Vagina (tissue), 2 donors: Measurements from ENCODE around the gene PWWP2A. TPM values are rescaled to one million over a fixed set of nuclear protein-coding genes. Genes with fewer than 3 reads are reported as not detected.

Experiments used
- DNase-seq, 2 donors: peaks; one replicate each; pipeline ENCODE4 v3.0.0-alpha.2; 2017; ENCODE audit errors: extremely low spot score in 2 of 2
- H3K27ac ChIP-seq: fragments of 200-600 bp; sonication (generic); one replicate; pipeline ENCODE4 v1.5.1; 2019
- H3K27me3 ChIP-seq: fragments of 200-600 bp; sonication (generic); one replicate; pipeline ENCODE4 v1.5.1; 2019
- H3K36me3 ChIP-seq, 2 donors: fragments of 200-600 bp; sonication (generic); one replicate each; pipeline ENCODE4 v1.5.1; 2017 to 2019
- H3K4me1 ChIP-seq: fragments of 200-600 bp; sonication (generic); one replicate; pipeline ENCODE4 v1.5.1; 2019
- H3K4me3 ChIP-seq, 2 donors: fragments of 200-600 bp; sonication (generic); 1 replicate in 1 of 2; 2 replicates in 1 of 2; pipeline ENCODE4 v1.5.1; 2016 to 2019
- H3K9me3 ChIP-seq: fragments of 200-600 bp; sonication (generic); one replicate; pipeline ENCODE4 v1.5.1; 2019
- CTCF ChIP-seq, 3 experiments: fragments of 450-650 bp in 2 of 3; fragments of 200-600 bp in 1 of 3; sonication (generic) in 1 of 3; IDR thresholded peaks; one replicate each; pipeline ENCODE4 v1.5.1; 2017 to 2019; ENCODE audit warnings: antibody characterized with exemption in 3 of 3, mild to moderate bottlenecking in 2 of 3, moderate library complexity in 2 of 3
- POLR2A ChIP-seq, 2 donors: fragments of 450-650 bp; IDR thresholded peaks; one replicate each; pipeline ENCODE4 v1.6.1; 2017; ENCODE audit warnings: antibody characterized with exemption in 2 of 2, mild to moderate bottlenecking in 2 of 2, moderate library complexity in 2 of 2
- POLR2AphosphoS5 ChIP-seq, 2 donors: sonication (generic); formaldehyde crosslinking; IDR thresholded peaks; one replicate each; pipeline ENCODE4 v1.9.0; 2017; ENCODE audit warnings: antibody characterized with exemption in 2 of 2, mild to moderate bottlenecking in 2 of 2, low read depth in 1 of 2; ENCODE audit not compliant: insufficient read depth in 1 of 2
- intact Hi-C: fragments of 100-400 bp; cut with DNase I; formaldehyde crosslinking; loops from one replicate; pipeline ENCODE4 v1.15.1; 2023
- total RNA-seq: library from RNA; depleted of rRNA; stranded (reverse); fragments of >200 nt; gene quantifications from one replicate; pipeline ENCODE4 v1.2.3, GENCODE V29; 2016

PWWP2A gene
- total RNA-seq, 1 donor from 2014 or later = 19.9 TPM

- no peaks in the 10 kb centered on the region for H3K4me1 ChIP-seq
- no peak for TF ChIP-seq CTCF (IDR thresholded peaks at IDR 0.05)
- no peak for TF ChIP-seq POLR2AphosphoS5 (IDR thresholded peaks at IDR 0.05; ENCODE audit: insufficient read depth in 1 of 2, low read depth in 1 of 2)
- no peak for TF ChIP-seq POLR2A (IDR thresholded peaks at IDR 0.05)
- H3K4me3 ChIP-seq = no peak overlapping the region
- no peak overlapping the region for H3K27ac ChIP-seq
- peaks cover 0 to 53% of the 10 kb centered on the region in 2 donors for H3K36me3 ChIP-seq
- H3K27me3 ChIP-seq = no peaks in the 10 kb centered on the region
- DNase-seq = no peak
- H3K9me3 ChIP-seq = no peaks in the 10 kb centered on the region
- intact Hi-C loops = no loop called here
These were observed 64.4 kb downstream of the PWWP2A start for GRCh38 chr5:160054831-160055230.

GRCh38 chr5:160054047-160054446 is 65.2 kb downstream of the PWWP2A start:
- Histone ChIP-seq H3K4me3 (no peak overlapping the region), H3K27ac (no peak overlapping the region), H3K4me1 (no peaks in the 10 kb centered on the region), H3K9me3 (no peaks in the 10 kb centered on the region), H3K36me3 (peaks cover 0 to 61% of the 10 kb centered on the region in 2 donors), H3K27me3 (no peaks in the 10 kb centered on the region)
- TF ChIP-seq POLR2AphosphoS5 (IDR thresholded peaks at IDR 0.05; ENCODE audit: insufficient read depth in 1 of 2, low read depth in 1 of 2) (no peak), CTCF (IDR thresholded peaks at IDR 0.05) (no peak), POLR2A (IDR thresholded peaks at IDR 0.05) (no peak)
- DNase-seq = no peak
- intact Hi-C loops = no loop called here

- Histone ChIP-seq H3K27me3 (no peaks in the 10 kb centered on the region), H3K36me3 (peaks cover 0 to 39% of the 10 kb centered on the region in 2 donors), H3K27ac (no peak overlapping the region), H3K4me3 (no peak overlapping the region), H3K4me1 (no peaks in the 10 kb centered on the region), H3K9me3 (no peaks in the 10 kb centered on the region)
- TF ChIP-seq POLR2A (IDR thresholded peaks at IDR 0.05) (no peak), POLR2AphosphoS5 (IDR thresholded peaks at IDR 0.05; ENCODE audit: insufficient read depth in 1 of 2, low read depth in 1 of 2) (no peak), CTCF (IDR thresholded peaks at IDR 0.05) (no peak)
- intact Hi-C loops = no loop called here
- no peak for DNase-seq
These were observed 70.2 kb downstream of the PWWP2A start for GRCh38 chr5:160049099-160049498.

- no peaks in the 10 kb centered on the region for H3K9me3 ChIP-seq
- no peak overlapping the region for H3K4me3 ChIP-seq
- H3K4me1 ChIP-seq = no peaks in the 10 kb centered on the region
- no peaks in the 10 kb centered on the region for H3K27me3 ChIP-seq
- DNase-seq = no peak
- TF ChIP-seq POLR2AphosphoS5 (IDR thresholded peaks at IDR 0.05; ENCODE audit: insufficient read depth in 1 of 2, low read depth in 1 of 2) (no peak), POLR2A (IDR thresholded peaks at IDR 0.05) (no peak), CTCF (IDR thresholded peaks at IDR 0.05) (no peak)
- no peak overlapping the region for H3K27ac ChIP-seq
- intact Hi-C loops = no loop called here
- H3K36me3 ChIP-seq = peaks cover 0 to 39% of the 10 kb centered on the region in 2 donors
These were observed 71.1 kb downstream of the PWWP2A start for GRCh38 chr5:160048131-160048530.

- no peak overlapping the region for H3K4me3 ChIP-seq
- no peak for DNase-seq
- intact Hi-C loops = no loop called here
- no peak for TF ChIP-seq POLR2A (IDR thresholded peaks at IDR 0.05)
- no peak for TF ChIP-seq POLR2AphosphoS5 (IDR thresholded peaks at IDR 0.05; ENCODE audit: insufficient read depth in 1 of 2, low read depth in 1 of 2)
- no peak for TF ChIP-seq CTCF (IDR thresholded peaks at IDR 0.05)
- no peaks in the 10 kb centered on the region for H3K4me1 ChIP-seq
- H3K36me3 ChIP-seq = peaks cover 0 to 38% of the 10 kb centered on the region in 2 donors
- H3K27ac ChIP-seq = no peak overlapping the region
- H3K9me3 ChIP-seq = no peaks in the 10 kb centered on the region
- no peaks in the 10 kb centered on the region for H3K27me3 ChIP-seq
These were observed 71.8 kb downstream of the PWWP2A start for GRCh38 chr5:160047423-160047822.
